Gastrocnemius medialis (tissue), 4 donors: ENCODE data around the gene NME5. TPM values are rescaled to one million over a fixed set of nuclear protein-coding genes. Genes with fewer than 3 reads are reported as not detected.

Experiments used
- ATAC-seq, 2 donors: fragments of 150-250 bp; one replicate each; pipeline ENCODE4 v1.9.1; 2016
- DNase-seq, 2 donors: peaks; one replicate each; pipeline ENCODE4 v3.0.0-alpha.2; 2019
- H3K27ac ChIP-seq, 4 donors: fragments of 200-600 bp; sonication (generic); 1 replicate in 1 of 4; 2 replicates in 3 of 4; pipeline ENCODE4 v1.5.1; 2016 to 2018; ENCODE audit warnings: mild to moderate bottlenecking in 2 of 4, moderate library complexity in 1 of 4
- H3K27me3 ChIP-seq, 3 donors: fragments of 200-600 bp; sonication (generic) in 2 of 3; 1 replicate in 1 of 3; 2 replicates in 2 of 3; pipeline versions ENCODE4 v1.5.1 to v1.6.0; 2016 to 2019; ENCODE audit warnings: mild to moderate bottlenecking in 1 of 3, moderate library complexity in 1 of 3
- H3K36me3 ChIP-seq, 2 donors: fragments of 200-600 bp; sonication (generic) in 1 of 2; one replicate each; pipeline ENCODE4 v1.5.1; 2017 to 2018
- H3K4me1 ChIP-seq, 2 donors: fragments of 200-600 bp; sonication (generic) in 1 of 2; one replicate each; pipeline ENCODE4 v1.5.1; 2016 to 2017; ENCODE audit warnings: mild to moderate bottlenecking in 2 of 2
- H3K4me3 ChIP-seq, 4 donors: fragments of 200-600 bp; sonication (generic) in 3 of 4; 1 replicate in 1 of 4; 2 replicates in 3 of 4; pipeline ENCODE4 v1.5.1; 2016 to 2019; ENCODE audit warnings: mild to moderate bottlenecking in 2 of 4
- H3K9me3 ChIP-seq, 3 donors: fragments of 200-600 bp; sonication (generic) in 2 of 3; 1 replicate in 1 of 3; 2 replicates in 2 of 3; pipeline ENCODE4 v1.5.1; 2016 to 2019
- CTCF ChIP-seq, 5 experiments: fragments of 450-650 bp in 3 of 5; fragments of 200-600 bp in 2 of 5; sonication (generic) in 2 of 5; IDR thresholded peaks in 4 of 5; conservative IDR thresholded peaks in 1 of 5; 1 replicate in 4 of 5; 2 replicates in 1 of 5; pipeline ENCODE4 v1.5.1; 2016 to 2019; ENCODE audit warnings: antibody characterized with exemption in 5 of 5, mild to moderate bottlenecking in 3 of 5, moderate library complexity in 3 of 5
- POLR2A ChIP-seq, 2 donors: fragments of 450-650 bp; IDR thresholded peaks; one replicate each; pipeline ENCODE4 v1.6.1; 2017; ENCODE audit warnings: antibody characterized with exemption in 2 of 2, mild to moderate bottlenecking in 2 of 2, moderate library complexity in 2 of 2
- in situ Hi-C, 4 donors: fragments of 200-750 bp; cut with MboI; loops; one replicate each; pipeline versions ENCODE4 v1.15.0 to v1.8.0; 2017; ENCODE audit warnings: low sequenced_read_pairs in 4 of 4
- intact Hi-C: fragments of 100-400 bp; cut with DNase I; formaldehyde crosslinking; loops from one replicate; pipeline ENCODE4 v1.15.1; 2023; ENCODE audit warnings: low total_unique reads
- total RNA-seq, 4 donors: library from RNA; depleted of rRNA; stranded (reverse); fragments of >200 nt; gene quantifications; one replicate each; pipeline versions ENCODE4 v1.1.0 to v1.2.3, GENCODE V29; 2016

NME5 gene
- total RNA-seq, 4 donors from 2014 or later, result 0.51 TPM; not detected in 2

GRCh38 chr5:138103319-138103637 lies 36.0 kb downstream of the NME5 start:
- in situ Hi-C loops (no loop called here), intact Hi-C loops (no loop called here)
- Histone ChIP-seq H3K27ac (no peak overlapping the region), H3K4me3 (no peak overlapping the region), H3K9me3 (no peaks in the 10 kb centered on the region), H3K4me1 (no peaks in the 10 kb centered on the region), H3K27me3 (peaks cover 0 to 3% (median 0%) of the 10 kb centered on the region in 3 donors), H3K36me3 (no peaks in the 10 kb centered on the region)
- no peak for ATAC-seq
- DNase-seq, result no peak
- TF ChIP-seq POLR2A (IDR thresholded peaks at IDR 0.05) (no peak), CTCF (IDR thresholded peaks at IDR 0.05 in 4 of 5, conservative IDR thresholded peaks at IDR 0.05 in 1 of 5) (no peak)

- no peak for ATAC-seq
- no peak overlapping the region for H3K27ac ChIP-seq
- no peaks in the 10 kb centered on the region for H3K9me3 ChIP-seq
- DNase-seq, result no peak
- H3K4me3 ChIP-seq, result no peak overlapping the region
- no peaks in the 10 kb centered on the region for H3K4me1 ChIP-seq
- in situ Hi-C loops (no loop called here), intact Hi-C loops (no loop called here)
- no peaks in the 10 kb centered on the region for H3K36me3 ChIP-seq
- H3K27me3 ChIP-seq, result peaks cover 0 to 3% (median 0%) of the 10 kb centered on the region in 3 donors
- TF ChIP-seq POLR2A (IDR thresholded peaks at IDR 0.05) (no peak), CTCF (IDR thresholded peaks at IDR 0.05 in 4 of 5, conservative IDR thresholded peaks at IDR 0.05 in 1 of 5) (no peak)
These were observed 36.5 kb downstream of the NME5 start for GRCh38 chr5:138102454-138103318.

- Histone ChIP-seq H3K27ac (no peak overlapping the region), H3K27me3 (peaks cover 0 to 3% (median 0%) of the 10 kb centered on the region in 3 donors), H3K9me3 (no peaks in the 10 kb centered on the region), H3K36me3 (no peaks in the 10 kb centered on the region), H3K4me1 (no peaks in the 10 kb centered on the region), H3K4me3 (no peak overlapping the region)
- TF ChIP-seq POLR2A (IDR thresholded peaks at IDR 0.05) (no peak), CTCF (IDR thresholded peaks at IDR 0.05 in 4 of 5, conservative IDR thresholded peaks at IDR 0.05 in 1 of 5) (no peak)
- ATAC-seq (no peak), DNase-seq (no peak)
- intact Hi-C loops, result no loop called here
- in situ Hi-C loops, result no loop called here
These were observed 42.0 kb downstream of the NME5 start for GRCh38 chr5:138096997-138097828.

- no peak overlapping the region for H3K27ac ChIP-seq
- in situ Hi-C loops (no loop called here), intact Hi-C loops (no loop called here)
- no peaks in the 10 kb centered on the region for H3K36me3 ChIP-seq
- no peak overlapping the region for H3K4me3 ChIP-seq
- no peaks in the 10 kb centered on the region for H3K4me1 ChIP-seq
- DNase-seq (no peak), ATAC-seq (no peak)
- H3K9me3 ChIP-seq, result no peaks in the 10 kb centered on the region
- TF ChIP-seq CTCF (IDR thresholded peaks at IDR 0.05 in 4 of 5, conservative IDR thresholded peaks at IDR 0.05 in 1 of 5), result no peak
- TF ChIP-seq POLR2A (IDR thresholded peaks at IDR 0.05), result no peak
- H3K27me3 ChIP-seq, result peaks cover 0 to 3% (median 0%) of the 10 kb centered on the region in 3 donors
These were observed 42.9 kb downstream of the NME5 start for GRCh38 chr5:138096363-138096762.
